Ishikawa (cell line): ENCODE measurements around the gene C12orf43.

Source experiments
- EP300 ChIP-seq: IDR thresholded peaks from 2 replicates; pipeline ENCODE4 v1.6.1; 2012; ENCODE audit warnings: borderline replicate concordance
- FOXM1 ChIP-seq: IDR thresholded peaks from 2 replicates; pipeline ENCODE4 v1.6.1; 2012; ENCODE audit warnings: low read depth, borderline replicate concordance
- MAX ChIP-seq: IDR thresholded peaks from 2 replicates; pipeline ENCODE4 v1.6.1; 2012
- RAD21 ChIP-seq: IDR thresholded peaks from 2 replicates; pipeline ENCODE4 v1.6.1; 2012; ENCODE audit warnings: low read depth
- REST ChIP-seq: IDR thresholded peaks from 2 replicates; pipeline ENCODE4 v1.6.1; 2012; ENCODE audit warnings: low read depth, mild to moderate bottlenecking
- TAF1 ChIP-seq: IDR thresholded peaks from 2 replicates; pipeline ENCODE4 v1.6.1; 2012; ENCODE audit warnings: low read depth, mild to moderate bottlenecking
- TEAD4 ChIP-seq: IDR thresholded peaks from 2 replicates; pipeline ENCODE4 v1.6.1; 2012
- USF1 ChIP-seq: IDR thresholded peaks from 2 replicates; pipeline ENCODE4 v1.6.1; 2012
- YY1 ChIP-seq: IDR thresholded peaks from 2 replicates; pipeline ENCODE4 v1.6.1; 2012; ENCODE audit warnings: low read depth

GRCh38 chr12:120991965-120992364 is 24.3 kb downstream of the C12orf43 start:
- no peak for TF ChIP-seq MAX
- TF ChIP-seq FOXM1: no peak
- TF ChIP-seq RAD21: no peak
- no peak for TF ChIP-seq YY1
- no peak for TF ChIP-seq USF1
- TF ChIP-seq REST: no peak
- no peak for TF ChIP-seq TAF1
- TF ChIP-seq EP300: no peak
- no peak for TF ChIP-seq TEAD4
